Measurements from ENCODE around the gene PCDHB9.
"Not testable (repeated sequence)": the region's sequence is repeated elsewhere in the genome, so short reads cannot be mapped to it uniquely, and the experiment has no call there.

Gene PCDHB9

DNA sequence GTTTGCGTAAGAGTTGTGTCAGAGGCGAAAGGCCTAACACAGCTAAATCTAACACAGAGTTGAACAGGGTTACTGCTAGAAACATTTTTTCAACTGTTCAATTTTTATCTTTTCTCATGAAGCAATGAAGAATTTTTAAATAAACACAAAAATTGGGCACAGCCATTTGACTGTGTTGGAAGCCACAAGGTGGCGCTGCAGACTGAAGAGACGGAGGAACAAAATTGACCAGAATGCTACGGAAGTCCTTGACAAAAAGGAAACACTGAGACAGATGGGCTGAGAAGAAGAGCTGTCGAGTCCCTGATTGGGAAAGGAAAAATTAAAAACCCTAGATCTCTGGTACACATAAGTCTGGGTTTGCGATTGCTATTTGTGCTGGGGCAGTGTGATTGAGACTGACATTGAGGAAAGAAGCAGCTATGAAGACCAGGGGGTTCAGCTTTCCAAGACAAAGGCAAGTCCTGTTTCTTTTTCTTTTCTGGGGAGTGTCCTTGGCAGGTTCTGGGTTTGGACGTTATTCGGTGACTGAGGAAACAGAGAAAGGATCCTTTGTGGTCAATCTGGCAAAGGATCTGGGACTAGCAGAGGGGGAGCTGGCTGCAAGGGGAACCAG lies at the start of gene PCDHB9:
PCDHB9 (plus strand) TSS at position 265 of the 616 bp plus-strand sequence; CDS start at position 423, 158 bp downstream.
- DNase-seq = no peak

DNA sequence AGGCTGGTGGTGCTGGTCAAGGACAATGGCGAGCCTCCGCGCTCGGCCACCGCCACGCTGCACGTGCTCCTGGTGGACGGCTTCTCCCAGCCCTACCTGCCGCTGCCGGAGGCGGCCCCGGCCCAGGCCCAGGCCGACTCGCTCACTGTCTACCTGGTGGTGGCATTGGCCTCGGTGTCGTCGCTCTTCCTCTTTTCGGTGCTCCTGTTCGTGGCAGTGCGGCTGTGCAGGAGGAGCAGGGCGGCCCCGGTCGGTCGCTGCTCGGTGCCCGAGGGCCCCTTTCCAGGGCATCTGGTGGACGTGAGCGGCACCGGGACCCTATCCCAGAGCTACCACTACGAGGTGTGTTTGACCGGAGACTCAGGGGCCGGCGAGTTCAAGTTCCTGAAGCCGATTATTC lies 49.6 kb upstream of the PCDHB9 start:
- DNase-seq = not testable (repeated sequence)

DNA sequence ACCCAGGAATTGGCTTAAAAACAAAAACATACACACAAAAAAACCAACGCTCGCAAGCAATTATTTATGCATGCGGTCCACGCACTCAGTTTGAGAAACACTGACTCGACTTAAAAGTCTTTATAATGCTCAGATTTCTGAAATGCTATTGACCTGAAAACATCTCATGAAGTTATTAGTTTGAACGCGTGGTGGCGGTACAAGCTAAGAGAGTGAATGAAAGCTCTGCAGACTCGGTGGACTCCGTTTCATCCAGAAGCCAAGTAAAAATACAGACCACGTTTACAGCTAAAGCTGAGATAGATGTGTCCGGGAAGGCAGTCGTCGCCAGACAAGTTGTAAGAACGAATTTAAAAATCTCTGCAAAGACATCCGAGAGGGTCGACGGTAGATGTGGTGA lies 37.1 kb upstream of the PCDHB9 start, which contains the start of gene PCDHB6:
PCDHB6 (plus strand) TSS at position 246 of the 400 bp plus-strand sequence. CDS start 201 bp downstream, outside the sequence.
- no peak for DNase-seq

DNA sequence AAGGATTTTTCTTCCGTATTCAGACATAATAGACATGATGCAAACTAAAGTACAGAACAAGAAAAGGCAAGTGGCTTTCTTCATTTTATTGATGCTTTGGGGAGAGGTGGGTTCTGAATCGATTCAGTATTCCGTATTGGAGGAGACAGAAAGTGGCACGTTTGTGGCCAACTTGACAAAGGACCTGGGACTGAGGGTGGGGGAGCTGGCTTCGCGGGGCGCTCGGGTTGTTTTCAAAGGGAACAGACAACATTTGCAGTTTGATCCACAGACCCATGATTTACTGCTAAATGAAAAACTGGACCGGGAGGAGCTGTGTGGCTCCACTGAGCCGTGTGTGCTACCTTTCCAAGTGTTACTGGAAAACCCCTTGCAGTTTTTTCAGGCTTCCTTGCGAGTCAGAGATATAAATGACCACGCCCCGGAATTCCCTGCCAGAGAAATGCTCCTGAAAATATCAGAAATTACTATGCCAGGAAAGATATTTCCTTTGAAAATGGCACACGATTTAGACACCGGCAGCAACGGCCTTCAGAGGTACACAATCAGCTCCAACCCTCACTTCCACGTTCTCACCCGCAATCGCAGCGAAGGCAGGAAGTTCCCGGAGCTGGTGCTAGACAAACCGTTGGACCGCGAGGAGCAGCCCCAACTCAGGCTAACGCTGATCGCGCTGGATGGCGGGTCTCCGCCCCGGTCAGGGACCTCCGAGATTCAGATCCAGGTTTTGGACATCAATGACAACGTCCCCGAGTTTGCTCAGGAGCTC lies 36.6 kb upstream of the PCDHB9 start:
- DNase-seq = no peak

DNA sequence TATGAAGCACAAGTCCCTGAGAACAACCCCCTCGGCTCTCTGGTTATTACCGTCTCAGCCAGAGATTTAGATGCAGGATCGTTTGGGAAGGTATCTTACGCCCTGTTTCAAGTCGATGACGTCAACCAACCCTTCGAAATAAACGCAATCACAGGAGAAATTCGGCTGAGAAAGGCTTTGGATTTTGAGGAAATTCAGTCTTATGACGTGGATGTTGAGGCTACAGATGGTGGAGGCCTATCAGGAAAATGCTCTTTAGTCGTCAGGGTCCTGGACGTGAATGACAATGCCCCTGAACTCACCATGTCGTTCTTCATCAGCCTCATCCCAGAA lies 36.0 kb upstream of the PCDHB9 start:
- DNase-seq = no peak

DNA sequence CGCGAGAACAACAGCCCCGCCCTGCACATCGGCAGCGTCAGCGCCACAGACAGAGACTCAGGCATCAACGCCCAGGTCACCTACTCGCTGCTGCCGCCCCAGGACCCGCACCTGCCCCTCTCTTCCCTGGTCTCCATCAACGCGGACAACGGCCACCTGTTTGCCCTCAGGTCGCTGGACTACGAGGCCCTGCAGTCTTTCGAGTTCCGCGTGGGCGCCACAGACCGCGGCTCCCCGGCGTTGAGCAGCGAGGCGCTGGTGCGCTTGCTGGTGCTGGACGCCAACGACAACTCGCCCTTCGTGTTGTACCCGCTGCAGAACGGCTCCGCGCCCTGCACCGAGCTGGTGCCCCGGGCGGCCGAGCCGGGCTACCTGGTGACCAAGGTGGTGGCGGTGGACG lies 35.3 kb upstream of the PCDHB9 start:
- DNase-seq = not testable (repeated sequence)

DNA sequence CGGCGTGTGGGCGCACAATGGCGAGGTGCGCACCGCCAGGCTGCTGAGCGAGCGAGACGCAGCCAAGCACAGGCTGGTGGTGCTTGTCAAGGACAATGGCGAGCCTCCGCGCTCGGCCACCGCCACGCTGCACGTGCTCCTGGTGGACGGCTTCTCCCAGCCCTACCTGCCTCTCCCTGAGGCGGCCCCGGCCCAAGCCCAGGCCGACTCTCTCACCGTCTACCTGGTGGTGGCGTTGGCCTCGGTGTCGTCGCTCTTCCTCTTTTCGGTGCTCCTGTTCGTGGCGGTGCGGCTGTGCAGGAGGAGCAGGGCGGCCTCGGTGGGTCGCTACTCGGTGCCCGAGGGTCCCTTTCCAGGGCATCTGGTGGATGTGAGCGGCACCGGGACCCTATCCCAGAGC lies 34.9 kb upstream of the PCDHB9 start:
- not testable (repeated sequence) for DNase-seq

DNA sequence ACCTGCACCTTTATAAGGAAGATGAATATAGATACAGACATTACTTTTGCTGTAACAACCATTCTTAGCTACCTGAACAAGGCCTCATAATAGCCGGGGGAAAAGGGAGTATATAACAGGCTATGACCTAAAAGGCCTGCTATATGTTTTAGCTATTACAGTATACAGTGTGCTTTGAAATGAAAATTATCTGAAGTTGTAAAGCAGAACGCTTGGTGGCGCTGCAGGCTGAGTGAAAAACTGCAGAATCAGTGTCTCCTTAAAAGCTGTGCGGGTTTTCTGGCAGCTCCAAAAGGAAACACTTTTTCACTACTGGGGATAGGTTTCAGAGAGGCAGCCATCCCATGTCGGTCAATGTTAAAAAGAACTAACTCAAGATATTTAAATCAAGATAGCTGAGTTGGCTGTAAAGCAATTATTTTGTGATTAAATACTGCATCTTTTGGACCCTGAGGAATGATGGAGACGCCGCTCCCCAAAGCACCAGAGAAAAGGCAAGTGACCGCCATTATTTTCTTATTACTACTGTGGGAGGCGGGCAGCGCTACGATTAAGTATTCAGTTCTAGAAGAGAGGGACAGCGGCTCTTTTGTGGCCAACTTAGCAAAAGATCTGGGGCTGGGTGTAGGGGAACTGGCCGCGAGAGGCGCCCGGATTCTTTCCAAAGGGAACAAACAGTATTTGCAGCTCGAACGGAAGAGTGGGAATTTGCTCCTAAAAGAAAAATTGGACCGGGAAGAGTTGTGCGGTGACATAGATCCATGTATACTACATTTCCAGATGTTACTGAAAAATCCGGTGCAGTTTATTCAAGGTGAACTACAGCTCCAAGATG lies 31.2 kb upstream of the PCDHB9 start:
- DNase-seq = no peak

DNA sequence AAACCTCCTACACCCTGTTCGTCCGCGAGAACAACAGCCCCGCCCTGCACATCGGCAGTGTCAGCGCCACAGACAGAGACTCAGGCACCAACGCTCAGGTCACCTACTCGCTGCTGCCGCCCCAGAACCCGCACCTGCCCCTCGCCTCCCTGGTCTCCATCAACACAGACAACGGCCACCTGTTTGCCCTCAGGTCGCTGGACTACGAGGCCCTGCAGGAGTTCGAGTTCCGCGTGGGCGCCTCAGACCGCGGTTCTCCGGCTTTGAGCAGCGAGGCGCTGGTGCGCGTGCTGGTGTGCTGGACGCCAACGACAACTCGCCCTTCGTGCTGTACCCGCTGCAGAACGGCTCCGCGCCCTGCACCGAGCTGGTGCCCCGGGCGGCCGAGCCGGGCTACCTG lies 29.6 kb upstream of the PCDHB9 start:
- not testable (repeated sequence) for DNase-seq

DNA sequence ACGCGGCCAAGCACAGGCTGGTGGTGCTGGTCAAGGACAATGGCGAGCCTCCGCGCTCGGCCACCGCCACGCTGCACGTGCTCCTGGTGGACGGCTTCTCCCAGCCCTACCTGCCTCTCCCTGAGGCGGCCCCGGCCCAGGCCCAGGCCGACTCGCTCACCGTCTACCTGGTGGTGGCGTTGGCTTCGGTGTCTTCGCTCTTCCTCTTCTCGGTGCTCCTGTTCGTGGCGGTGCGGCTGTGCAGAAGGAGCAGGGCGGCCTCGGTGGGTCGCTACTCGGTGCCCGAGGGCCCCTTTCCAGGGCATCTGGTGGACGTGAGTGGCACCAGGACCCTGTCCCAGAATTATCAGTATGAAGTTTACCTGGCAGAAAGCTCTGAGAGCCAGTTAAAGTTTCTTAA lies 29.1 kb upstream of the PCDHB9 start:
- not testable (repeated sequence) for DNase-seq

DNA sequence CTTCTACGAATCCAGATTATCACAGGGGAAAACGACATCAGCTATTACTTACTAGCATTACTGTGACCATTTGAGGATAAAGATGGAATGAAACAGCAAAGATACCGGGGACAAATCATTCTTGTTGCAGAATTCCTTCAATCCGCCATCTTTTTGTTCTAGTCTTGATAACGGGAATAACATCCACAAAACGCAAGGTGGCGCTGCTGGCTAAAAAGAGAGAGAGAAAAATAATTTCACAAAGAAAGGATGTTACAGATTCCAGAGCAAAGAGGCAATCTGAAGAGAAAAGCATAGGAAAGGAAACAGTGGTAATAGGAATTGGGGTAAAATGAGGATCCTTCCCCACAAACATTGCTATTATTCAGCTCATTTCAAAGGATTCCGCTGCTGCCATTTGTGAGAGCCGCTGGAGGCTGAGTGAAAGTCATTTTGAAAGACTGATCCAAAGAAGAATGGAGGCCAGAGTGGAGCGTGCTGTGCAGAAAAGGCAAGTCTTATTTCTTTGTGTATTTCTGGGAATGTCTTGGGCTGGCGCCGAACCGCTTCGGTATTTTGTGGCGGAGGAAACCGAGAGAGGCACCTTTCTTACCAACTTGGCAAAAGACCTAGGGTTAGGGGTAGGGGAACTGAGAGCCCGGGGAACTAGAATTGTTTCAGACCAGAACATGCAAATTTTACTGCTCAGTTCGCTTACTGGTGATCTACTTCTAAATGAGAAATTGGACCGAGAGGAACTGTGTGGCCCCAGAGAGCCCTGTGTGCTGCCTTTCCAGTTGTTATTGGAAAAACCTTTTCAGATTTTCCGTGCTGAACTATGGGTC lies 14.4 kb upstream of the PCDHB9 start, which contains the start of gene PCDHB7:
PCDHB7 (plus strand) TSS at position 264 of the 824 bp plus-strand sequence; CDS start at position 456, 192 bp downstream.
- DNase-seq = no peak

DNA sequence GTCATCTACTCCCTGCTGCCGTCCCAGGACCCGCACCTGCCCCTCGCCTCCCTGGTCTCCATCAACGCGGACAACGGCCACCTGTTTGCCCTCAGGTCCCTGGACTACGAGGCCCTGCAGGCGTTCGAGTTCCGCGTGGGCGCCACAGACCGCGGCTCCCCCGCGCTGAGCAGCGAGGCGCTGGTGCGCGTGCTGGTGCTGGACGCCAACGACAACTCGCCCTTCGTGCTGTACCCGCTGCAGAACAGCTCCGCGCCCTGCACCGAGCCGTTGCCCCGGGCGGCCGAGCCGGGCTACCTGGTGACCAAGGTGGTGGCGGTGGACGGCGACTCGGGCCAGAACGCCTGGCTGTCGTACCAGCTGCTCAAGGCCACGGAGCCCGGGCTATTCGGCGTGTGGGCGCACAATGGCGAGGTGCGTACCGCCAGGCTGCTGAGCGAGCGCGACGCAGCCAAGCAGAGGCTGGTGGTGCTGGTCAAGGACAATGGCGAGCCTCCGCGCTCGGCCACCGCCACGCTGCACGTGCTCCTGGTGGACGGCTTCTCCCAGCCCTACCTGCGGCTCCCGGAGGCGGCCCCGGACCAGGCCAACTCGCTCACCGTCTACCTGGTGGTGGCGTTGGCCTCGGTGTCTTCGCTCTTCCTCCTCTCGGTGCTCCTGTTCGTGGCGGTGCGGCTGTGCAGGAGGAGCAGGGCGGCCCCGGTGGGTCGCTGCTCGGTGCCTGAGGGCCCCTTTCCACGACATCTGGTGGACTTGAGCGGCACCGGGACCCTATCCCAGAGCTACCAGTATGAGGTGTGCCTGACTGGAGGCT lies 12.5 kb upstream of the PCDHB9 start:
- not testable (repeated sequence) for DNase-seq

DNA sequence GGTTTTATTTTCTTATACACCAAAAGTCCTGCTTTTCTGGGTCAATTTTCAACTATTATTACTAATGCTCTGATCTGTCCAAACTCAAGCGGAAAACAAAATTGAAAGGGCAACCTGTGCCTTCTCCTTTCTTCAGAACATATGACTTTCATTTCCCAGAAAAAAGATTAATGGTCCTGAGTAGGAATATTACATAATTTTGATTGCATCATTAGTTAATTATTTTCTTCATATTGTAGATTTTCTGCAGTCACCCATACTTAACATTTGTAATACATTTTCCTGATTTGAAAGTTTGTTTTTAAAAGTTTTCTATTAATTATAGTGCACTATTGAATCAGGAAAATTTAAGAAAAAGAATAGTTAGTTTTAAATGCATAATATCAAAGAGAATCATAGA lies 11.0 kb upstream of the PCDHB9 start:
- no peak for DNase-seq

DNA sequence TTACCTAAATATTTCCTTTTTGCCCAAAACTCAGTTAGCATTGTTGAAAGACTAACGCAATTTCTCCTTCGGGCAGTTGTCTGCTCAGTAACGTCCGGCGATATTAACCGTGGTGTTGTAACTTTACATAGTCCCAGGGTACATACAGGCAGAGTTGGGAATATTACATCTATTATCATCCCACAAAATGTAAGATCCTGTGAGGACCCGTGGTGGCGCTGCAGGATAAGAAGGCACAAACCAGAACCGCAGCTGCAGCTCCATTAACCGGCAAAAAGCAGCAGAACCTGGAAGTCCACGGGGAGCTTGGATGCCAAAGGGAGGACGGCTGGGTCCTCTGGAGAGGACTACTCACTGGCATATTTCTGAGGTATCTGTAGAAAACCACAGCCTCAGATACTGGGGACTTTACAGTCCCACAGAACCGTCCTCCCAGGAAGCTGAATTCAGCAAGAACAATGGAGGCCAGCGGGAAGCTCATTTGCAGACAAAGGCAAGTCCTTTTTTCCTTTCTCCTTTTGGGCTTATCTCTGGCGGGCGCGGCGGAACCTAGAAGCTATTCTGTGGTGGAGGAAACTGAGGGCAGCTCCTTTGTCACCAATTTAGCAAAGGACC lies 9.3 kb upstream of the PCDHB9 start, which contains the start of gene PCDHB8:
PCDHB8 (plus strand) TSS at position 214 of the 615 bp plus-strand sequence; CDS start at position 459, 245 bp downstream.
- not testable (repeated sequence) for DNase-seq

DNA sequence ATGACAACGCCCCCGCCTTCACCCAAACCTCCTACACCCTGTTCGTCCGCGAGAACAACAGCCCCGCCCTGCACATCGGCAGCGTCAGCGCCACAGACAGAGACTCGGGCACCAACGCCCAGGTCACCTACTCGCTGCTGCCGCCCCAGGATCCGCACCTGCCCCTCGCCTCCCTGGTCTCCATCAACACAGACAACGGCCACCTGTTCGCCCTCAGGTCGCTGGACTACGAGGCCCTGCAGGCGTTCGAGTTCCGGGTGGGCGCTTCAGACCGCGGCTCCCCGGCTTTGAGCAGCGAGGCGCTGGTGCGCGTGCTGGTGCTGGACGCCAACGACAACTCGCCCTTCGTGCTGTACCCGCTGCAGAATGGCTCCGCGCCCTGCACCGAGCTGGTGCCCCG lies 7.6 kb upstream of the PCDHB9 start:
- DNase-seq = not testable (repeated sequence)

DNA sequence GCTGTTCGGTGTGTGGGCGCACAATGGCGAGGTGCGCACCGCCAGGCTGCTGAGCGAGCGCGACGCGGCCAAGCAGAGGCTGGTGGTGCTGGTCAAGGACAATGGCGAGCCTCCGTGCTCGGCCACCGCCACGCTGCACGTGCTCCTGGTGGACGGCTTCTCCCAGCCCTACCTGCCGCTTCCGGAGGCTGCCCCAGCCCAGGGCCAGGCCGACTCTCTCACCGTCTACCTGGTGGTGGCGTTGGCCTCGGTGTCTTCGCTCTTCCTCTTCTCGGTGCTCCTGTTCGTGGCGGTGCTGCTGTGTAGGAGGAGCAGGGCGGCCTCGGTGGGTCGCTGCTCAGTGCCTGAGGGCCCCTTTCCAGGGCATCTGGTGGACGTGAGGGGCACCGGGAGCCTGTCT lies 7.1 kb upstream of the PCDHB9 start:
- not testable (repeated sequence) for DNase-seq

DNA sequence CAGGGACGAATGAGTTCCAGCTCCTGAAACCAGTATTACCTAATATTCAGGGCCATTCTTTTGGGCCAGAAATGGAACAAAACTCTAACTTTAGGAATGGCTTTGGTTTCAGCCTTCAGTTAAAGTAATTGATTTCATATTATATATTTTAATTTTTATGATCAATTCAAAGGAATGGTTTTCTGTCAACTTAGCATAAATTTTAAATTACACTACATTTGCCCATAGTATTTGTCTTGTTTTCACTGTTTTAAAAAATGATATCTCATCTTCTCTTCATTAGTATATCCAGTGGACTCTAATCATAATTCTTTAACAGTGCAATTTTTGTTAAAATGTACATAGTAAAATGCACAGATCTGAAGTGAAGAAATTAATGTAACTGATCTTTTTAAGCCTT lies 6.6 kb upstream of the PCDHB9 start:
- DNase-seq = no peak

DNA sequence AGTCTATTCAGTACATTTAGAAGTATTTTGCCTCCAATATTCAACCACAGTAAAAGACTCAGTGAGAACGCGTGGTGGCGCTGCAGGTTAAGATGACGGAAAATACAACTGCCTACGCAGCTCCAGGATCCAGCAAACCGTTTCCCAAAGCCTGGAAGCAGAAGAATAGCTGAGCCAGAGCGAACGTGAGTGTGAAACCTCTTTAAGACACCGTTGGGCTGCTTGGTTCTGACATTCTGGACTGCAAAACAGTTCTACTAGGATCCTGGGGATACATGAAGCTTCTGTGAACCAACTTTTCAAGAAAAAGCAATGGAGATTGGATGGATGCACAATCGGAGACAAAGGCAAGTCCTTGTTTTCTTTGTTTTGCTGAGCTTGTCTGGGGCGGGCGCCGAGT lies 4.7 kb upstream of the PCDHB9 start, which contains the start of gene PCDHB16:
PCDHB16 (plus strand) TSS at position 140 of the 400 bp plus-strand sequence; CDS start at position 313, 173 bp downstream.
- DNase-seq = no peak

DNA sequence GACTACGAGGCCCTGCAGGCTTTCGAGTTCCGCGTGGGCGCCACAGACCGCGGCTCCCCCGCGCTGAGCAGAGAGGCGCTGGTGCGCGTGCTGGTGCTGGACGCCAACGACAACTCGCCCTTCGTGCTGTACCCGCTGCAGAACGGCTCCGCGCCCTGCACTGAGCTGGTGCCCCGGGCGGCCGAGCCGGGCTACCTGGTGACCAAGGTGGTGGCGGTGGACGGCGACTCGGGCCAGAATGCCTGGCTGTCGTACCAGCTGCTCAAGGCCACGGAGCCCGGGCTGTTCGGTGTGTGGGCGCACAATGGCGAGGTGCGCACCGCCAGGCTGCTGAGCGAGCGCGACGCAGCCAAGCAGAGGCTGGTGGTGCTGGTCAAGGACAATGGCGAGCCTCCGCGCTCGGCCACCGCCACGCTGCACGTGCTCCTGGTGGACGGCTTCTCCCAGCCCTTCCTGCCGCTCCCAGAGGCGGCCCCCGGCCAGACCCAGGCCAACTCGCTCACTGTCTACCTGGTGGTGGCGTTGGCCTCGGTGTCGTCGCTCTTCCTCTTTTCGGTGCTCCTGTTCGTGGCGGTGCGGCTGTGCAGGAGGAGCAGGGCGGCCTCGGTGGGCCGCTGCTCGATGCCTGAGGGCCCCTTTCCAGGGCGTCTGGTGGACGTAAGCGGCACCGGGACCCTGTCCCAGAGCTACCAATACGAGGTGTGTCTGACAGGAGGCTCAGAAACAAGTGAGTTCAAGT lies 2.7 kb upstream of the PCDHB9 start:
- DNase-seq = not testable (repeated sequence)

DNA sequence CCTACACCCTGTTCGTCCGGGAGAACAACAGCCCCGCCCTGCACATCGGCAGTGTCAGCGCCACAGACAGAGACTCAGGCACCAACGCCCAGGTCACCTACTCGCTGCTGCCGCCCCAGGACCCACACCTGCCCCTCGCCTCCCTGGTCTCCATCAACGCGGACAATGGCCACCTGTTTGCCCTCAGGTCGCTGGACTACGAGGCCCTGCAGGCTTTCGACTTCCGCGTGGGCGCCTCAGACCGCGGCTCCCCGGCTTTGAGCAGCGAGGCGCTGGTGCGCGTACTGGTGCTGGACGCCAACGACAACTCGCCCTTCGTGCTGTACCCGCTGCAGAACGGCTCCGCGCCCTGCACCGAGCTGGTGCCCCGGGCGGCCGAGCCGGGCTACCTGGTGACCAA lies 1.7 kb downstream of the PCDHB9 start:
- DNase-seq = not testable (repeated sequence)
